Naive thymus-derived CD8-positive, alpha-beta T cell (primary cell): ENCODE results near the gene ENTPD1. TPM values are rescaled to one million over a fixed set of nuclear protein-coding genes. Genes with fewer than 3 reads are reported as not detected.
"Not testable (repeated sequence)": the region's sequence is repeated elsewhere in the genome, so short reads cannot be mapped to it uniquely, and the experiment has no call there.

Experiments used
- ATAC-seq, 2 donors: fragments of 150-1000 bp; cut with Tn5 transposase in 1 of 2; sonication (Bioruptor Pico), chemical (Tn5 transposase) in 1 of 2; 1 replicate in 1 of 2; 2 replicates in 1 of 2; pipeline ENCODE4 v1.10.0; 2021; ENCODE audit warnings: mild to moderate bottlenecking in 2 of 2, moderate library complexity in 2 of 2
- POLR2A ChIA-PET: fragments of 350-600 bp; sonication (Branson Sonifier 250); formaldehyde crosslinking; loops from one replicate; lab custom pipeline; 2021; ENCODE audit warnings: antibody characterized with exemption; lab: Charles Lee
- DNase-seq, 10 donors: peaks; one replicate each; pipeline versions ENCODE4 v3.0.0 to v3.0.0-alpha.2; 2020 to 2022
- H3K27ac Mint-ChIP-seq, 10 donors: one replicate each; pipeline ENCODE4 v1.8.0; 2020 to 2022; ENCODE audit warnings: mild to moderate bottlenecking in 10 of 10, mixed read lengths in 10 of 10, moderate library complexity in 4 of 10, inconsistent platforms in 1 of 10
- H3K27me3 Mint-ChIP-seq, 5 donors: one replicate each; pipeline ENCODE4 v1.8.0; 2021 to 2022; ENCODE audit warnings: mixed read lengths in 5 of 5
- H3K36me3 Mint-ChIP-seq, 3 donors: one replicate each; pipeline ENCODE4 v1.8.0; 2020 to 2022; ENCODE audit warnings: mixed read lengths in 3 of 3, mild to moderate bottlenecking in 2 of 3, inconsistent platforms in 1 of 3
- H3K4me1 Mint-ChIP-seq, 4 donors: one replicate each; pipeline ENCODE4 v1.8.0; 2021 to 2022; ENCODE audit warnings: mixed read lengths in 4 of 4
- H3K4me3 Mint-ChIP-seq, 10 donors: one replicate each; pipeline ENCODE4 v1.8.0; 2020 to 2022; ENCODE audit warnings: mild to moderate bottlenecking in 10 of 10, mixed read lengths in 10 of 10, moderate library complexity in 6 of 10, inconsistent platforms in 1 of 10
- H3K9me3 Mint-ChIP-seq, 9 donors: one replicate each; pipeline ENCODE4 v1.8.0; 2020 to 2022; ENCODE audit warnings: mixed read lengths in 9 of 9, mild to moderate bottlenecking in 3 of 9, inconsistent platforms in 1 of 9, moderate library complexity in 1 of 9
- polyA plus RNA-seq, 3 donors: library from polyadenylated mRNA; unstranded; fragments of 300-500 nt; fragmentation: Illumina TruSeq; gene quantifications; one replicate each; pipeline ENCODE4 v1.2.3, GENCODE V29; 2021
- total RNA-seq, 8 experiments: library from RNA in 2 of 8; stranded (reverse) in 2 of 8; gene quantifications; one replicate each; pipeline ENCODE4 v1.2.3 and lab custom pipeline; 2021 to 2026

The ENTPD1 gene, protein sequence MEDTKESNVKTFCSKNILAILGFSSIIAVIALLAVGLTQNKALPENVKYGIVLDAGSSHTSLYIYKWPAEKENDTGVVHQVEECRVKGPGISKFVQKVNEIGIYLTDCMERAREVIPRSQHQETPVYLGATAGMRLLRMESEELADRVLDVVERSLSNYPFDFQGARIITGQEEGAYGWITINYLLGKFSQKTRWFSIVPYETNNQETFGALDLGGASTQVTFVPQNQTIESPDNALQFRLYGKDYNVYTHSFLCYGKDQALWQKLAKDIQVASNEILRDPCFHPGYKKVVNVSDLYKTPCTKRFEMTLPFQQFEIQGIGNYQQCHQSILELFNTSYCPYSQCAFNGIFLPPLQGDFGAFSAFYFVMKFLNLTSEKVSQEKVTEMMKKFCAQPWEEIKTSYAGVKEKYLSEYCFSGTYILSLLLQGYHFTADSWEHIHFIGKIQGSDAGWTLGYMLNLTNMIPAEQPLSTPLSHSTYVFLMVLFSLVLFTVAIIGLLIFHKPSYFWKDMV
- total RNA-seq (1 to 10 TPM; 1.4 to 1.6 TPM), polyA plus RNA-seq (under 1 TPM; 0.16 to 0.25 (median 0.17) TPM), total RNA-seq (lab: John Stamatoyannopoulos, UW) (0 to 0.50 (median 0.08) reads per million in 6 experiments)

DNA sequence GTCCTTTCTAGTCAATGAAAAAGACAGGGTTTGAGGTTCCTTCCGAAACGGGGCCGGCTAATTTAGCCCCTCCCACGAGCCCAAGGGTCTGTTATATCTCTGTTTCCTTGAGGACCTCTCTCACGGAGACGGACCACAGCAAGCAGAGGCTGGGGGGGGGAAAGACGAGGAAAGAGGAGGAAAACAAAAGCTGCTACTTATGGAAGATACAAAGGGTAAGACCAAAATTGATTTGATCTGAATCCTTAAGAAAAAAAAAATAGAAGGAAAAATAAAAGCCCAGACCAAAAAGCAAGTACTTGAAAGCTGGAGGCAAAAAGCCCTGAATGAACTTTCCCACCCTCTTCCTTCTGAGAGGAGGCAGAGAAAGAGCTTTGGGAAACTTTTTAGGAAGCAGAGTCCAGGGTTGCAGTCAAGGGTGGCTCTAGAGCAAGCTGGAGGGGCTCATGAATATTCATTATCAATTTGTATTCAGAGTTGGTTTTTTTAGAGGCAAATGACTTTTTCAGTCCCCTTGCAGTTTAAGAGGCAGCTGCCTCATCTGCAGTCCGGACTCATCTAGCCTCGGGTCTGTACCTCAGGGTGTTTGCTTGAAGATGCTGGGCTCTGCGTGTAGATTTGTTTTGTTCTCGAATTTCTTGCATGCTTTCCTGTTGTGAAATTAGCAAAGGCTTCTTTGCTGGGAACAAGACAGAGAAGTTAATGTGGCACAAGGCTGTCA lies at the start of gene ENTPD1:
Gene ENTPD1 (plus strand): TSS at position 123 of the 721 bp plus-strand sequence. CDS start 77 bp downstream, at position 200.
- no peak for DNase-seq
- Mint-ChIP-seq H3K27me3 (peaks cover 11 to 44% (median 16%) of the 10 kb centered on the region in 5 donors), H3K4me1 (peaks cover 5 to 45% (median 10%) of the 10 kb centered on the region in 4 donors), H3K27ac (peak within 1 kb of the TSS in 3 of 10 donors; percentile 59 to 74 (median 64)), H3K36me3 (no peaks in the 10 kb centered on the region), H3K9me3 (no peaks in the 10 kb centered on the region), H3K4me3 (peak within 1 kb of the TSS in 5 of 10 donors; percentile 3 to 73 (median 20))
- ATAC-seq: no peak
- POLR2A ChIA-PET: interaction anchor here (0.6 kb wide), 1 partner anchor 28 kb away, joined by 3 read pairs; no protein-coding TSS in a partner anchor

DNA sequence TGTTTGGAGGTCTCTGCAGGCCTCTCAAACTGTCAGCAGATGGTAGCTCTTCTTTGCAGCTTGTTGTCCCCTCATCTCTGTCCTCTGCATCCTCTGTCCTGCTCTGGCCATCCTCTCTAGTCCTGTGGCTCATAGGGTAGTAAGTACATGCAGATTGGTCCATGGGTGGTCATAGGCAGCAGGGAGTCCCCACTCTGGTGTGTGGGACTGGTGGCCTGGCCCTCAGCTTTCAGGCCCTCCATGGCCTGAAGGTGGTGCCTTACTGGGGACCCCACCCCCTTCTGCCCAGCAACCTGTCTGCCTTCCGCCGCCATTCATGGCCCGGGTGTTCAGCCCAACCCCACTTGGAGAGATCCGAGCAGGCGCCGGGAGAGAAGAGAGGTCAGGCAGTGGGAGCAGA lies 49.4 kb upstream of the ENTPD1 start:
- Mint-ChIP-seq H3K4me1 (peaks cover 0 to 1% (median 0%) of the 10 kb centered on the region in 4 donors), H3K27me3 (no peaks in the 10 kb centered on the region), H3K9me3 (no peaks in the 10 kb centered on the region), H3K4me3 (no peak overlapping the region), H3K27ac (no peak overlapping the region), H3K36me3 (no peaks in the 10 kb centered on the region)
- DNase-seq (no peak), ATAC-seq (no peak)
- POLR2A ChIA-PET: no interaction called here

DNA sequence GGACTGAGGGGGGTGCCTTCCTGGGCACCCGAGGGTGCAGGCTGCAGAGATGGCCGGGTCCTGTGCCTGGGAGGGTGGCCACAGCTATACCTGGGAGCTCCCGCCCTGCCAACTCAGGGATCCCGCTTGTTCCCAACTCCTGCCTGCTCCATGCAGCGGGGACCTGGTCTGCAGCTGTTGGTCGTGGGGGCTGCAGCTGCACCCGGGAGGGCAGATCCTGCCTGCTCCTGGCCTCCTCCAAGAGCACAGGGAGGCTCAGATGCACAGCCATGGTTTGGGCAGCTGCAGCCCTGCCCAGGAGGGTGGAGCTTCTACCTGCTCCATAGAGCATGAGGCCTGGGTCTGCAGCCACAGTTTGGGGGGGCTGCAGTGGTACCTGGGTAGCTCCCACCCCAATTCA lies 49.0 kb upstream of the ENTPD1 start:
- H3K27ac Mint-ChIP-seq: no peak overlapping the region
- no peaks in the 10 kb centered on the region for H3K36me3 Mint-ChIP-seq
- DNase-seq (no peak), ATAC-seq (no peak)
- no peaks in the 10 kb centered on the region for H3K27me3 Mint-ChIP-seq
- POLR2A ChIA-PET: no interaction called here
- peaks cover 0 to 1% (median 0%) of the 10 kb centered on the region in 4 donors for H3K4me1 Mint-ChIP-seq
- no peaks in the 10 kb centered on the region for H3K9me3 Mint-ChIP-seq
- H3K4me3 Mint-ChIP-seq: no peak overlapping the region

DNA sequence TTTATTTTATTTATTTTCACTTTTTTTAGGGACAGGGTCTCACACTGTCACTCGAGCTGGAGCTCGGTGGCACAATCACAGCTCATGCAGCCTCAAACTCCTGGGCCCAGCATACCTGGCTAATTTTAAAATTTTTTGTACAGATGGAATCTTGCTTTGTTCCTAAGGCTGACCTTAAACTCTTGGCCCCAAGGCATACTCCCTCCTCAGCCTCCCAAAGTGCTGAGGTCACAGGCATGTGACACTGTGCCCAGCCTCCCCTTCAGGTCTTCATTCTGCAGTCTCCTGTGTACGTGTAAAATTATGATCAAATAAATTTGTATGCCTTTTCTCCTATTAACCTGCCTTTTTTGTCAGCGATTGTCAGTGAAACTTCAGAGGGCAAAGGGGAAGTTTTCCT lies 44.5 kb upstream of the ENTPD1 start:
- no peaks in the 10 kb centered on the region for H3K27me3 Mint-ChIP-seq
- no peaks in the 10 kb centered on the region for H3K36me3 Mint-ChIP-seq
- DNase-seq (no peak), ATAC-seq (no peak)
- POLR2A ChIA-PET: no interaction called here
- H3K4me1 Mint-ChIP-seq: no peaks in the 10 kb centered on the region
- H3K9me3 Mint-ChIP-seq: no peaks in the 10 kb centered on the region
- no peak overlapping the region for H3K4me3 Mint-ChIP-seq
- no peak overlapping the region for H3K27ac Mint-ChIP-seq

DNA sequence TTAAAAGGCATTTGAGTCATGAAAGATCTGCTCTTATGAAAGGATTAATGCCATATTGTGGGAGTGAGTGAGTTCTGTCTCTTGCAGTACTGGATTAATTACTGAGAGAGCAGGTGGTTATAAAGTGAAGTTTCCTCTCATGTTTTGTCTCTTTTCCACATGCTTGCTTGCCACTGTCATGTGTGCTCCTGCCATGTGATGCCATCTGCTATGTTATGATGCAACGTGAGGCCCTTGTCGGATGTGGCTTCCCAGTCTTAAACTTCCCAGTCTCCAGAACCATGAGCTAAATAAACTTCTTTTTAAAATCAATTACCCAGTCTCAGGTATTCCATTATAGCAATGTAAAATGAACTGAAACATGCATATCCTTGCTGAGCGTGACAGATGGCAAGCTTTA lies 39.5 kb upstream of the ENTPD1 start:
- Mint-ChIP-seq H3K36me3 (no peaks in the 10 kb centered on the region), H3K4me3 (no peak overlapping the region), H3K27ac (peak overlapping the region in 1 of 10 donors; percentile 75), H3K27me3 (peaks cover 0 to 21% (median 2%) of the 10 kb centered on the region in 5 donors), H3K9me3 (no peaks in the 10 kb centered on the region), H3K4me1 (no peaks in the 10 kb centered on the region)
- POLR2A ChIA-PET: no interaction called here
- DNase-seq: no peak
- ATAC-seq: no peak

DNA sequence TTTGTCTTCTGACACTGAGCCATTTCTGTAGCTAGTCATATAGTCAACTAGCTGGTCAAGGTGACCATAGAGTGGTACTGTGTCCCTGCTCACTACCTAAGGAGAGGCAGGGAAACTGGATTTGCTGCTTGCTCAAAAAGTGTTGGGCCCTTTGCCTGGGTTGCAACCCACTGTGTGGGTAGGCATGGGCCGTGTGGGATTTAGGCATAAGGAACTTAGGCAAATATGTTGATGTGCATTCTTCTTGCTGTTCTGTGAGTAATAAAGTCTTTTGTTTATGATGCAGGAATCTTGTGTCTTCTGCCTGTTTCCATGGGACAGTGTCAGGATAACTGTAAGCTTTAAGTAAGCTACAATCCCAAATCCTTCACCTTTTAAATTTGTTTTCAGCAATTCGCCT lies 39.1 kb upstream of the ENTPD1 start:
- Mint-ChIP-seq H3K36me3 (no peaks in the 10 kb centered on the region), H3K27me3 (peaks cover 2 to 22% (median 3%) of the 10 kb centered on the region in 5 donors), H3K4me3 (no peak overlapping the region), H3K27ac (no peak overlapping the region), H3K4me1 (no peaks in the 10 kb centered on the region), H3K9me3 (peaks cover 0 to 2% (median 0%) of the 10 kb centered on the region in 9 donors)
- no peak for DNase-seq
- no peak for ATAC-seq
- POLR2A ChIA-PET: no interaction called here

DNA sequence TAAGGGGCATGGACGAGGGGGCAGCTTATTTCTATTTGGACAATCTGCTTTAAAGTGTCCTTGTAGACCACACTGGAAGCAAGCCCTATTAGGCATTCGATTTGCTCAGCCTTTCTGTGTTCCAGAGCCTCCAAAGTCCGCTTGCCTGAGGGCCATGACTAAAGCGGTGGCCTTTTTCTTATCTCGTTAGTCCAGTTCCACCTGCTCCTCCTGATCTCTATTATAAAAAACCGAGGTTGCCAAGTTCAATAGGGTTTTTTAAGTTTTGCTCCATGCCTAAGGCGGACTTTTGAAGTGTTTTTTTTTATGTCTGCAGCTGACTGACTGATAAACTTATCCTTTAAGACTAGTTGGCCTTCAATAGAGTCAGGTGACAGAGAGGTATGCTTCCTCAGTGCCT lies 35.2 kb upstream of the ENTPD1 start:
- H3K9me3 Mint-ChIP-seq: peaks cover 0 to 21% (median 5%) of the 10 kb centered on the region in 9 donors
- H3K4me3 Mint-ChIP-seq, H3K4me1 Mint-ChIP-seq, POLR2A ChIA-PET, H3K27ac Mint-ChIP-seq, ATAC-seq, DNase-seq: not testable (repeated sequence)
- H3K27me3 Mint-ChIP-seq: peaks cover 4 to 22% (median 13%) of the 10 kb centered on the region in 5 donors
- H3K36me3 Mint-ChIP-seq: peaks cover 0 to 10% (median 0%) of the 10 kb centered on the region in 3 donors

DNA sequence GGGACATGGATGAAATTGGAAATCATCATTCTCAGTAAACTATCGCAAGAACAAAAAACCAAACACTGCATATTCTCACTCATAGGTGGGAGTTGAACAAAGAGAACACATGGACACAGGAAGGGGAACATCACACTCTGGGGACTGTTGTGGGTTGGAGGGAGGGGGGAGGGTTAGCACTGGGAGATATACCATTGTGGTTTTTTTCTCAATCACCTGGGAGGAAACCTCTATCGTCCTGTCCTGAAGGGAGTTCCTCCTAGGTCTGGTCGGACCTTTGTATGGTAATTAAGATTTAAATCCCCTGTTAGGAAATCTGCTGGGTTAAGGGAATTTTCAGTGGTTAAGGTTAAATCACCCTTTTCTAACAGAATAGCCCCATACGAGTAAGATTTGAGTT lies 33.5 kb upstream of the ENTPD1 start:
- Mint-ChIP-seq H3K36me3 (peaks cover 0 to 10% (median 0%) of the 10 kb centered on the region in 3 donors), H3K27me3 (peaks cover 4 to 22% (median 13%) of the 10 kb centered on the region in 5 donors), H3K9me3 (peaks cover 0 to 21% (median 5%) of the 10 kb centered on the region in 9 donors)
- ATAC-seq, DNase-seq, H3K4me1 Mint-ChIP-seq, H3K27ac Mint-ChIP-seq, H3K4me3 Mint-ChIP-seq, POLR2A ChIA-PET: not testable (repeated sequence)

DNA sequence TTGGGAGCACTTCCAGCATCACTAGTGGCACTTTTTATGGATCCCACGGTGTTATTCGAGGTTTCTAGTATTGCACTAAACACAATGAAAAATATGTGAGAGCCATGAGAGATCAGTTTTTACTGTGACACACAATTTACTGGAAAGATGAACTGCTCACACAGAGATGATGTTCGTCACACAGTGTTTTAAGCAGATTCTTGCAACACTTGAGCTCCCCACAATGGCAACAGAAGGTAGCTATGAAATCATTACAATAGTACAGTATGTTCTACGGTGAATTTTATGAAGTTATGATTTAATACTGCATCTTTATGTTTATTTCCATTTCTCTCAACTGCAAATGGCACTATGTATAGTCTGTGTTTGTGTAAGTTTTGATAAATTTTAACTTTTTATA lies 27.4 kb upstream of the ENTPD1 start:
- Mint-ChIP-seq H3K27ac (no peak overlapping the region), H3K27me3 (peaks cover 5 to 21% (median 10%) of the 10 kb centered on the region in 5 donors), H3K4me3 (no peak overlapping the region), H3K4me1 (peaks cover 0 to 12% (median 0%) of the 10 kb centered on the region in 4 donors), H3K36me3 (peaks cover 0 to 9% (median 2%) of the 10 kb centered on the region in 3 donors), H3K9me3 (peaks cover 0 to 36% (median 21%) of the 10 kb centered on the region in 9 donors)
- DNase-seq (no peak), ATAC-seq (no peak)
- POLR2A ChIA-PET: no interaction called here

DNA sequence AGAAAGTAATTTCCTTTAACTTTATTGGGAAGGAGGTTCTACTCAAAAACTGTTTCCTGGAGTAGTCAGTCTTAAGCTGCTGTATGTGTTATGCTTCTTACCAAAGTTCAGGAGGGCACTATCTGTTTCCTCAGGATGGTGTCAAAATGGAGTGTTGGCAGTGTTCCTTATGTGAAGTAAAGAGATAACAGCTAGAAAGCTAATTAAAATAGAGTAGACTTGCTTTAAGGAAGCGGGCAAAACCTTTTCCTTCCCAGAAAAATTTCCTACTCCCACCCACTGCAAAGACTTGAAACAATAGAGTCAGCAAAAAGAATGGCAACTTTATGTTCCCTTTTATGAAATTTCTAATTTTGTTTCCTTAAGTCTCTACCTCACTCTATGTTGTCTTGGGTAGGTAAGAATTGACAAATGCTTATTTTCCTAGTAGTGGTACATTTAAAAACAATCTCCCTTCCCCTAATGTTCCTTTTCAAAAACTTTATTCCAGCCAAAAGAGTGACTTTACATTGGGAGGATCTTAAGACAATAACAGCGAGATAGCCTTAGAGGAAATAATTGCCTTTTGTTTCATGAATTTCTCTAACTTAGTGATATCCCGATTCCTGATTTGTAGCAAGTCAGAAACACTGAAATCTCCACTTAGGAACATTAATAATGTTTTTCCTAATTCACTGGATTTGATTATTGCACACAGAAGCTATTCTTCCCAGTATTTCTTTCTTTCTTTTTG lies 26.5 kb upstream of the ENTPD1 start:
- Mint-ChIP-seq H3K27ac (no peak overlapping the region), H3K4me1 (peaks cover 0 to 12% (median 0%) of the 10 kb centered on the region in 4 donors), H3K36me3 (peaks cover 0 to 18% (median 2%) of the 10 kb centered on the region in 3 donors), H3K27me3 (peaks cover 4 to 29% (median 10%) of the 10 kb centered on the region in 5 donors), H3K9me3 (peaks cover 2 to 42% (median 28%) of the 10 kb centered on the region in 9 donors), H3K4me3 (no peak overlapping the region)
- DNase-seq: no peak
- ATAC-seq: no peak
- POLR2A ChIA-PET: no interaction called here

DNA sequence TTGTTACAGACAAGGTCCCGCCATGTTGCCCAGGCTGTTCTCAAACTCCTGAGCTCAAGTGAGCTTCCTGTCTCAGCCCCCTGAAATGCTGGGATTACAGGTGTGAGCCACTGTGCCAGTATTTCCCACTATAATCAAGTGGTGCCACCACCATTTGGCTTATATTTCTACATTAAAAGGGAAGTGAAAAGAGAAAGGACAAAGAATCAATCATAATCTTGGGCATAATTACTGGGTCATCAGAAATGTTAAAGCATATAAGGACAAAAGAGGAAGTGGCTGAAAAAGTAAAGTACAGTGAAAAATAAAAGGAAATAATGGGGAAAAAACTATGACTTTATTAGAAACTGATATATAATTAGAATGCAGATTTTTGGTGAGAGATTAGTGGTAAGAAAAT lies 25.7 kb upstream of the ENTPD1 start:
- no peak for ATAC-seq
- H3K27ac Mint-ChIP-seq: no peak overlapping the region

DNA sequence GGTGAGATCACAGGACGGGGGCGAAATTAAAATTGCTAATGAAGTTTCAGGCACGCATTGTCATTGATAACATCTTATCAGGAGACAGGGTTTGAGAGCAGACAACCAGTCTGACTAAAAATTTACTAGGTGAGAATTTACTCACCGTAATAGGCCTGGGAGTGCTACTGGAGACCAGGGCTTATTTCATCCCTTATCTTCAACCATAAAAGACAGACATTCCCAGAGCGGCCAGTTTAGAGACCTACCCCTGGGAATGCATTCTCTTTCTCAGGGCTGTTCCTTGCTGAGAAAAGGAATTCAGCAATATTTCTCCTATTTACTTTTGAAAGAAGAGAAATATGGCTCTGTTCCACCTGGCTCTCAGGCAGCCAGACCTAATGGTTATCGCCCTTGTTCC lies 23.1 kb upstream of the ENTPD1 start:
- H3K27ac Mint-ChIP-seq, H3K4me3 Mint-ChIP-seq, ATAC-seq, DNase-seq, POLR2A ChIA-PET: not testable (repeated sequence)
- H3K27me3 Mint-ChIP-seq: peaks cover 13 to 49% (median 15%) of the 10 kb centered on the region in 5 donors
- peaks cover 0 to 29% (median 2%) of the 10 kb centered on the region in 3 donors for H3K36me3 Mint-ChIP-seq
- H3K9me3 Mint-ChIP-seq: peaks cover 2 to 42% (median 26%) of the 10 kb centered on the region in 9 donors
- H3K4me1 Mint-ChIP-seq: peaks cover 0 to 12% (median 1%) of the 10 kb centered on the region in 4 donors

More for the DNA sequence above, 25.7 kb upstream of the ENTPD1 start:
- DNase-seq: no peak
- peak overlapping the region in 1 of 10 donors; percentile 5 for H3K4me3 Mint-ChIP-seq
- peaks cover 2 to 37% (median 28%) of the 10 kb centered on the region in 9 donors for H3K9me3 Mint-ChIP-seq
- POLR2A ChIA-PET: interaction anchor here (0.6 kb wide), 1 partner anchor 28 kb away, joined by 4 read pairs; no protein-coding TSS in a partner anchor
- H3K4me1 Mint-ChIP-seq: peaks cover 0 to 12% (median 0%) of the 10 kb centered on the region in 4 donors
- peaks cover 0 to 20% (median 2%) of the 10 kb centered on the region in 3 donors for H3K36me3 Mint-ChIP-seq
- peaks cover 4 to 30% (median 8%) of the 10 kb centered on the region in 5 donors for H3K27me3 Mint-ChIP-seq
